NCI-H2171 treated with DMSO at 0.1 percent for 48 hours (cell line): ENCODE data around the gene CES2.
"Not testable (repeated sequence)": the region's sequence is repeated elsewhere in the genome, so short reads cannot be mapped to it uniquely, and the experiment has no call there.

Experiments
- DNase-seq: peaks from one replicate; lab custom pipeline; 2025; lab: John Stamatoyannopoulos, UW

CES2 gene

DNA sequence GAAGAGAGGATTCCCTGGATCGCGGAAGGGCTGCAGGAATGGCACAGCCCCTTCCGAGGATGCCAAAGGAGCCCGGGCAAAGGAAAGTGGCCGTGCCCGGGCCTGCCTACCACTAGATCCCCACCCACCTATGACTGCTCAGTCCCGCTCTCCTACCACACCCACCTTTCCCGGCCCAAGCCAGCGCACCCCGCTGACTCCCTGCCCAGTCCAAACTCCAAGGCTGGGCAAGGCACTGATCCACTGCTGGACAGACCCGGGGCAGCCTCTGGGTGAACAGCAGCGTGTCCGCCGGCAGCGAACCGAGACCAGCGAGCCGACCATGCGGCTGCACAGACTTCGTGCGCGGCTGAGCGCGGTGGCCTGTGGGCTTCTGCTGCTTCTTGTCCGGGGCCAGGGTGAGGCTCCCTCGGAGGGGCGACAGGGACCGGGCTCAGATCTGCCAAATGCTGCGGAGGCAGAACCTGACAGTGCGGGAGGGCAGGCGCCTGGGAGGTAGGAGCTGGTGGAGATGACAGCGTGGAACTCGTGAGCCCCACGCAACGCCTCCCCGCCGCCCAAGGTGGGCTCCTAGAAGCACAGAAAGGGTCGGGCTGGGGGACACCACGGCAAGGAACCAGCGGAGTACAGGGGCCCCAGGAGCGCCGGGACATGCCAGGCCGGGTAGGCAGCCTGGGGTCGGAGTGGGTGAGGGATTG lies at the start of gene CES2:
Gene CES2 (plus strand): TSS at position 203 of the 698 bp plus-strand sequence. CDS start 120 bp downstream, at position 323.
- DNase-seq, result no peak

- DNase-seq, result no peak
These were observed 49.0 kb upstream of the CES2 start for GRCh38 chr16:66886321-66886720.

DNA sequence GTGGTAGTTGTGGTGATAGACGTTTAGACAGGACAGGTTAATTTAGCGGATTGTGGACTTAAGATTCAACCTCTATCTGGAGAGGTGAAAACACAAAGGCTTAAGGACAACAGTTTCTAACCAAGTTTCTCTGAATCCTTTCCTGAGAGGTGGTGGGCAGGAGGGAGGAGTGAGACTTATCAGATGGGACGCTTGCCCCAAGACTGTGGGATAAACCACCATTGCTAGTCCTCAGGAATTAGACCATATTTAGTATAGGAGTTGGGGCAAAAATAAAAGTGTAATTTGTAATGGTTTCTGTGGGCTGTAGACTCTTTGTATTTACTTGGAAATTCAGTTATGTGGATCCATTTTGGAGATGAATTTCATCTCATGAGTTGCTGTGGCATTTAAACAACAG lies 48.4 kb upstream of the CES2 start:
- DNase-seq, result no peak

DNA sequence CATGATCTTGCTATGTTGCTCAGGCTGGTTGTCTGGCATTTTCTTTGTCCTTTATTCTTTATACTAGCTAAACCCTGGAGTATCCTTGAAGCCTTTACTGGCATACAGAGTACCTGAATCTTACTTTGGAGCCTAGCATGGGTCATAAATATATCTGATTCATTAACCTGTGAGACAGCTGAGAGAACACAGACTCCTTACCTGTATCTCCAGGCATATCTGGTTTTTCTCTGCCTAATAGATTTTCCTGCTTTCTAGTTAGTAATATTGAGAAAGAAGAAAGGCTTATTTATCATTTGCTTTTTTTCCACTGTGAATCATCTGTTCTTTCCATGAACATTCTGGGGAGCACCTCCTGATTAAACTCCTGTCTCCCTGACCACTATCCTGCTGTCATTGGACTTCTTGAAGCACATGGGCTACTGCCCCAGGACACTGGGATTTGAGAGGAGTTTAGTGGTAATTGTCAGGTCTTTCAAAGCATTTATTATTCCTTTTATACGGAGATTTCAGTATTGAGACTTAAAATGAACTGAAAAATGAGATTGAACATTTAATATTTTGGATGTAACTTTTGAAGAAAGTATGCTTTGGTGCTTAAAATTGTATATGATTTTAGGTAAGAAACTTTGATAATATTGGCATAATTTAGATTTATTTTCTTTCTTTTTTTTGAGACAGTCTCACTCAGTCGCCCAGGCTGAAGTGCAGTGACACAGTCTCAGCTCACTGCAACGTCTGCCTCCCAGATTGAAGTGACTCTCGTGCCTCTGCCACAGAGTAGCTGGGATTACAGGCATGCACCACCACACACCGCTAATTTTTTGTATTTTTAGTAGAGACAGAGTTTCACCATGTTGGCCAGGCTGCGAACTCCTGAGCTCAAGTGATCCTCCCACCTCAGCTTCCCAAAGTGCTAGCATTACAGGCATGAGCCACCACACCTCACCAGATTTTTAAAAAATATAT lies 46.4 kb upstream of the CES2 start:
- DNase-seq, result no peak

- no peak for DNase-seq
These were observed 45.7 kb upstream of the CES2 start for GRCh38 chr16:66889622-66890021.

DNA sequence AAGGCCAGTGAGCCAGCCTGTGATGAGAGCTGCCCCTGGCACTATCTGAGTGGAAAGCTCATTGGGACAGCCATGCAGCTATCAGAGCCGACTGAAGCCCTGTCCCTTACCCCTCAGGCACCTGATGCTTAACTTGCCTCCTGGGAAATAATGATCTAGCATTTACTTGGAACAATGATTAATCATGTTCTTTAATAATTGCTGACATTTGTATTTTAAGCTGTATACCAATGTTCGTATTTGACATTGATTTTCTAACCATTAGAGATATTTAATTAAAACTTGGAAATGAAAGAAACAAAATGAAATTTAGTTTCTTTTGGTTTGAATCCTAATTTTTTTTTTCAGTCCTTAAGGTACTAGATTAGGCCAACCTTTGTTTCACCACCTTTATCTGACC lies 44.5 kb upstream of the CES2 start:
- DNase-seq, result no peak

DNA sequence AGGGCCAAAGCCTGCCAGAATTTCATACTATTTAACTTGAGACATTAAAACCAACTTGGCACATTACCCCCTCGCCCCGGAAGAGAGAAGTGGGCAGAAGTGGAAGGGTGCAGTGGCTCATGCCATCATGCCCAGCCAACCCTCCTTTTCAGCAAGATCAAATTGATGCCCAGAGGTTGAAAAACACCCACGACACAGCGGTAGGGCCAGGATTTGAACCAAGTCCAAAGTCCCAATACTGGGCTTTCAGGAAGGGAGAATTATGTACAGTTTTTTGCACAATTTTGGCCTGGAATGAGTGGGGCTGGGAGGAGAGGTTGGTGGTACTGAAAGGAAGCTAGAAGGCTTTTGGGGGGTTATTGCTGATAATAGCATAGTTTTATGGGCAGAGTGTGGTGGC lies 44.0 kb upstream of the CES2 start:
- DNase-seq, result no peak

GRCh38 chr16:66891797-66892196 lies 43.5 kb upstream of the CES2 start:
- no peak for DNase-seq

GRCh38 chr16:66894055-66894454 lies 41.3 kb upstream of the CES2 start:
- DNase-seq, result no peak

- DNase-seq, result peak; percentile 53
These were observed 40.2 kb upstream of the CES2 start for GRCh38 chr16:66894948-66895688.

- DNase-seq, result no peak
These were observed 39.7 kb upstream of the CES2 start for GRCh38 chr16:66895689-66895979.

DNA sequence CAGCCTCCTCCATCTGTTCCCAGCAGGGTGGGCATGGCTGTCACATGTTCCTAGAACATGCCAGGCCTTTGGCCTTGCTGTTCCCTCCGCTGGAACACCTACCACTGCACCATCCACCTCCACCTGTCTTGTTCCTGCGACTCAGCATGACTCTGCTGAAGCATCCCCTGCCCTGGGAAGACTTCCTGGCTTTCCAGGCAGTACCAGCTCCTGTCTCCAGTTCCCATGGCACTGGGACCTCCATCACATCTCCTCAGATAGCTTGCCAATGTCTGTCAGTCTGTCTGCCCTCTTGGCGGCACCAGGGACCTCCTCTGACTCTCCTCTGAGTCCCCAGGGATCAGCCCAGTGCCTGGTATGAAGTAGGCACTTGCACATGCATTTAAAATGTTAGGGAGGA lies 39.3 kb upstream of the CES2 start:
- no peak for DNase-seq

DNA sequence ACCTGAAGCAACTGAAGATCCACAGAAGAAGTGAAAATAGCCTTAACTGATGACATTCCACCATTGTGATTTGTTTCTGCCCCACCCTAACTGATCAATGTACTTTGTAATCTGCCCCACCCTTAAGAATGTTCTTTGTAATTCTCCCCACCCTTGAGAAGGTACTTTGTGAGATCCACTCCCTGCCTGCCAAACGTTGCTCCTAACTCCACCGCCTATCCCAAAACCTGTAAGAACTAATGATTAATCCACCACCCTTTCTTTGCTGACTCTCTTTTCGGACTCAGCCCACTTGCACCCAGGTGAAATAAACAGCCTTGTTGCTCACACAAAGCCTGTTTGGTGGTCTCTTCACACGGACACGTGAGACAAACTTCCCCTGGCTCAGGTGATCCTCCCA lies 38.6 kb upstream of the CES2 start:
- DNase-seq, result not testable (repeated sequence)

- no peak for DNase-seq
These were observed 37.1 kb upstream of the CES2 start for GRCh38 chr16:66898207-66898606.

DNA sequence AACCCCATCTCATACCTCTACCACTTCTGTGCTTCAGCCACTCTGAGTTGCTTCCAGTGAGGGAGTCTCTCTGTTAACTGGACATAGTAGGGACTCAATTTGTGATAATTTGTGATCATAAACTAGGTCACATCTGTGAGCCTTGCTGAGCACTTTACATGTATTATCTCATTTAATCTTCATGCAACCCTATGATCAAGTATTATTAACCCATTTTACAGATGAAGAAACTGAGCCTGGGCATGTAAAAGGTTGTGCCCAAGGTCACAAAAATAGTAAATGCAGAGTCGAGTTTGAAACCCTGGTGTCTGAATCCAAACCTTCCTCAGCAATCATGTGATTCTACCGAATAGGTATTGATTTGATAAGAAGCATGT lies 36.4 kb upstream of the CES2 start:
- no peak for DNase-seq

- no peak for DNase-seq
These were observed 35.9 kb upstream of the CES2 start for GRCh38 chr16:66899310-66899944.

DNA sequence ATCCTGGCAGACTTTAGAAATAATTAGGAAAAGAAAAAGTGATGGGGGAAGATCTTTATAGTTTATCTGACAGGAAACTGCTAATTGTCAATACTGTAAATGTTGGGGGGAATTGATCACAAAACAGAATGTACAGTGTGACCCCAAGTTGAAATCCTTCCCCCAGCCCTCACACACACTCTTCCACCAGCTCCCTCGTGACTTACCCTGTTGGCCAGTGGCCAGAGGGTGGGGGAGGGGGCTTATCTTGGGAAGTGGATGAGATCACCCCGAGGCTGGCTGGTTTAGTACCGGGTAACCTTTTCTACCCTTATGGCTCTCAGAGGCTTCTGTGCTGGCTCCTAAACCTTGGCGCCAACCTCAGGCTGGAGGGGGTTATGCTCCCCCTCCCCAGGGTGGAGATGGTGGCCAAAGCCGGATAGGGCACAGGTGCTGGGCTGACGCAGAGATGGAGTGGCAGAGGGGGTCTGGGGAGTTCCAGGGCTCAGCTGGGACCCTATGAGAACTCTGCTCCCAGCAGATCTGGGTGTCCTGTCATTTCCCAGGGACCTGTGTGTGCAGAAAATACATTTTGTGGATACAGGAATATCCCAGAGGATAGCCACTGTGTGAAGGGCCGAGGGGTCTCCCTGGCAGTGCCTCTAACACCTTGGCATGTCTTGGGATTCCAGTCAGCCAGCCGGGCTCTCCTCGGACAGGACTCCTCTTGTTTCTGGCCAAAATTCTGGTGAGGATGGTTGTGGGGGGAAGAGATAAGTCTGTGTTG lies 35.2 kb upstream of the CES2 start:
- DNase-seq, result peak; percentile 58

DNA sequence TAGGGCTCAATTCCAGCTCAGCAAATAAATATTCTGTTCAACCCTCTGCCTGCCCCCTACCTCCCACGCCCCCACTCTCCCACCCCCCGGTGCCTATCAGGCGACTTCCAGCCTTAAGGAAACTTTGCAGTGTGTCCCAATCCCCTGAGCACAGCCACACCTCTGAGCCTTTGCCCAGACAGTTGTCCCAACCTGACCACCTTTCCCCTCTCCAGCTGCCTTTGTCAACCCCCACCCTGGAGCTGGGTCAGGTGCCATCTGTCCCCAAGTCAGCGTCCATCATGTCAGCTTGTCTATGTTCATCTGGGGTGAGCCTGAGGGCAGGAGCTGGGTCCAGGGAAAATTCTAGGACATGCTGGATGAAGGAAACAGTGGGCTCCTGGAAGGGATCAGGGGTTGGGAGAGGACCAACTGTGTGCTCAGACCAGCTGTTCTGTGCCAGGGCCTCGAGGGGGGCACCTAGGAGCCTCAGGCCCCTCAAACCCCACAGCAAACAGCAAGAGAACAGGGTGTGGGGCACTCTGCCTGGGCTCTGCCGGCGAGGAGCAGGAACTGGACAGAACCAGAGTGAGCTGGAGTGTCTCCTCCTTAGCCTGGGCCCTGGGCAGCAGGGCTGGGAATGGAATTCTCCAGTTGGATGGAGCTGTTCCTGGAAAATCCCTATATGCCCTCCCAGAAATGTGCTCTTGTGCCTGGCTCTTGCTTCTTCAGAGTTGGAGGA lies 34.4 kb upstream of the CES2 start:
- no peak for DNase-seq

GRCh38 chr16:66901626-66902025 lies 33.7 kb upstream of the CES2 start:
- DNase-seq, result no peak

DNA sequence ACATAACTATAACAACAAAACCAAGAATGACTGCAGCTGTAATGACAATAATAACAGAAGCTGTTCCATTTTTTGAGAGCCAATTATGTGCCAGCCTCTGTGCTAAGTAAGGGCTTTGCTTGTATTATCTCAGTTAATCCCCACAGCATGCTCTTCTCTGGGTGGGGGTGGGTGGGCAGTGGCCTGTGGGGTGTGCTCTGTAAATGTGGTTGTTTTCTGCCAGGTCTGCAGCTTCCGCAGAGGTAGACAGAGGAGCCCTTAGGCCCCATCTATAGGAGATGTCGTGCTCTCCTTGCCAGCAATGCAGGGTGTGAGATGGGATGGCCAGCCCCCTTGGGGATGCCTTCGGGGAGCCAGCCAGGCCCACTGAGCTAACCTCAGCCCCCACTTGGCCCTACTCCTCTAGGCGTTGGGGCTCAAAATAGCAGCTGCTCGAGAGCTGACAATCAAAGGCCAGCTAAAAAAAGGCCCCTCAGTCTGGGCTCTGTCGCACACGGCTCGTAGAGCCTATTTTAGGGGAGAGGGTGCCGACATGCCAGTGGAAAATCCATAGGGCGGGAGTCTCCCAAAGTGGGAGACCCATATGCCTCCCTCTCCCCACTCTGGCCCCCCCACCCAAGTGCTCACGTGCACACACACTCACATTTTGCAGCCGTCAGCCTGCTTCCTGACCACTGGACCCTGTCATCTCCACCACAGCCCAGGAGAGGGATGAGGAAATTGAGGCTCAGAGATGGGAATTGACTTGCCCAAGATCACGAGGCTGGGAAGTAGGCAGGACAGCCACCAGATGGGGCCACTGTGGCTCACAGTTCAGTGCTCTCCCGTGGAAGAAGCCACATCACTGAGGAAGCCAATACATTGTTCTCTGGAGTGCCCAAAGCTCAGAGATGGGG lies 32.4 kb upstream of the CES2 start:
- DNase-seq, result no peak
